NCI-H774 (cell line): ENCODE measurements around the gene LRRC3B.

Experiments used
- DNase-seq: peaks from one replicate; lab custom pipeline; 2025; lab: John Stamatoyannopoulos, UW

The LRRC3B gene

DNA sequence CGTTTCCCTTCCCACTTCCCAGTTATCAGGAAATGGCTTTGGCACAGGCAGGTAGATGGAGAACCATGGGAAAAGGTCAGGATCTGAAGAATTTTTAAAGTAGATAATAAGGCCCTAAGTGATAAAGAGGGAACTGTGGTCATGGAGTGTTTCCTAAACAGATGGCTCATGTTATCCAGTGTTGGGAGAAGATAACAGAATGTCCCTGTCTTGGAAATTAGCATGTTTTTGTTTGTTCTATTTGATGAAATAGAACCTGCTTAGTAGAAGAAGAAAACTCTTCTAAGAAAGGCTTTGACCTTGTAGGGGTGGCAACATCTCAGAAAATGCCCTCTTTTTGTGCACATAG is 8.8 kb downstream of the LRRC3B start:
- no peak for DNase-seq

DNA sequence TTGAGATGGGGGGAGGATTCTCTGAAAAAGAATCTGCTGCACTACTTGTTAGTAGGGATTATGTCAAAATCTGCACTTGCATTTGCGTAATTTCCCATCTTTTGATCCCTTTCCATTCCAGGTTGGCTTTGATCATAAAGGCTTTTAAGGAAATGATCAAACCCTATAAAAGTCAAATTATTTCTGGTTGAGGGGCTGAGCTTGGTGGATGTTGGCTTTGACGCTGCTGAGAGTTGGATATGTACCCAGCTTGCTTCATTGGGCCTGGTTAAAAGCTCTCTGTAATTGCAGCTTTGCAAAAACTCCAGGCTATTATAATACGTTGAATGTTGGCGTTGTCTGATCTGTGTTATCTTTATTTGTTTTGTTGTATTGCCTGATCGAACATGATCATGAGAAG is 12.0 kb downstream of the LRRC3B start:
- DNase-seq = no peak

DNA sequence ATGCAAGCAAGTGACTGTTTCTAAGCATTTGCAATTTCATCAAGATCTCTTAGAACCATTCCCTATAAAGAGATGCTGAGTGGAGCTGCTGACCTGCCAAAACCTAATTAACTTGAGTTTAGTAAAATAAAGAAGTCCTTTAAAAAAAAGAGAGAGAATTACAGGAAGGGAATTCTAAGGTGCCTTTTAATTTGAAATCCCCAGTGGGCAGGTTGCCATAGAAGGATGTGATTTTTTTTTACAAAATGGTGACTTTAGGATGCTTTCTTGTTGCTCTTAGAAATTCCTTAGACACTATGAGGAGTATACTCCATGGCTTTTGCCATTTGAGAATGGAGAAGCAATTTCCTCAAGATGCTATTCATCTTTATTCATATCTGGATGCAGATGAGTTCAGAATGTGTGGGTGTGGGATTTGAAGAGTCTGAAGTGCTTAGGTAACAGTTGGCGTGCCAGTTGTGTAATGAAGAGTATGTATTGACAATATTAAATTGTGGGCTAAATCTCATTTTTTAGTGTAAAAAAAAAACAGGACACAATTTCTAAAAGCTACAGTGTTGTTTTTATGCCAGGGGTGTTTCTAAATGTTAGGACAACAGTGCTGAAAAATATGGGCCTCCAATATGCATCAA is 13.6 kb downstream of the LRRC3B start:
- DNase-seq = no peak

DNA sequence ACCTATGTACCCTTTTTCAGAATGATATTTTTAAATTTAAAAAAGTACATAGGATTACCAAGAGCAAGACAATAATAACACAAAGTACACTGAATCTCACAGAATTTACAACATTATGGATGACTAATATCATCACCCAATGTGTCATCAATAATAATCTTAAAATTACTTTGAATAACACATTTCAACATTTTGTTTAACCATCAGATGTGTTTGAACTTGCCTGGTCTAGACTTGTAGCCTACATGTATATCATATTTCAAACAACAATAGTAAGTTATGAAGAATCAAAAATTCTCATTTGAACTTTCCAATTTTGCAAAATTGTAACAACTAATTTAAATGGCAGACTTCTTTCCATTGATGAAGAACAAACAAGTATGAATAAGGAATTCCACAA is 15.1 kb downstream of the LRRC3B start:
- no peak for DNase-seq

DNA sequence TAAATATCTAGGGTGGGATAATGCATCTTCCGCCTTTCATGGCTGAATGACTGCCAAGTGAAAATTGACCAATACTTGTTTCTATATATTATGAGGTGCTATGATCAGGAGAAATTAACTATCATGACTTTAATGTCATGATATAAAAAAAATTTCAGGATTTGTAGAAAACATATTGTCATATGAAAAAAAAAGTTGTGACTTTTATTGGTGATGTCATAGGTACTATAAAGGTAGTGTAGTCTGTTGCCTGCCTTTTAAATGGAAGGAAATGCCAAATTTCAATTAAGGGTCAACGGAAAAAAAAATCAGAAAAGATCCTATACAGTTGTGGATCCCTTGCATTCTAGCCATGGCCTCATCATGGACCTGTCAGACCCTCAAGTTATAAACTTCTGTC is 15.5 kb downstream of the LRRC3B start:
- DNase-seq = no peak

DNA sequence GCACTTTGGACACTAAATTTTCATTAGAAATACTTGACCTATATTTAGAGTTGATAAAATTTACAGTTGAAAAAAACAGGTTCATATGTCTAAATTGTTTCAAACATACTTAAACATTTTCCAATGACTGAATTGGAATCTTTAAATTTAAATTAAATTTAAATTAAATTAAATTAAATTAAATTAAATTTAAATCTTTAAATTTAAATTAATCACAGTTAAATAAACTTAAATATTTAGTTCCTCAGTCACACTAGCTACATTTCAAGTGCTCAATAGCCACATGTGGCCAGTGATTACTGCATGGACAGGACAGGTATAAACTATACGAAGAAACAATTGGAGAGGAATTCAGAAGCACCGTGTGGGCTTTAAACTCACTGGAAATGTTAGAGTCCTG is 16.8 kb downstream of the LRRC3B start:
- DNase-seq = no peak

DNA sequence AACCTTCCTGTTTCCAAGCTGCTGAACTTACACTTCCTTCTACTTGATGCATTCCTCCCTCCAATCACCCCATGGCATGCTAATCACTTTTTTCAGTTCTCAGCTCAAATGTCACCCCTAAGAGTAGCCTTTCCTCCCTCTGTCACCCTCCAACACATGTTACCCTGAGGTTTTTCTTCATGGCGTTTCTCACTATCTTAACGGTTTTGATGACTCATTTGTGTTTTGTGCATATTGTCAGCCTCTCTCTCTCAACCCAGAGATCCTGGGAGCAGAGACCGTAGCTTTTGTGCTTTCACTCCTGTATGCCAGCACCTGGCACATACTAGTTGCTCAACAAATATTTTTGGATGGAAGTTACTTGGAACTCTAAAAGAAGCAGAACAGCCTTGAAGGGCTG is 24.5 kb downstream of the LRRC3B start:
- no peak for DNase-seq

DNA sequence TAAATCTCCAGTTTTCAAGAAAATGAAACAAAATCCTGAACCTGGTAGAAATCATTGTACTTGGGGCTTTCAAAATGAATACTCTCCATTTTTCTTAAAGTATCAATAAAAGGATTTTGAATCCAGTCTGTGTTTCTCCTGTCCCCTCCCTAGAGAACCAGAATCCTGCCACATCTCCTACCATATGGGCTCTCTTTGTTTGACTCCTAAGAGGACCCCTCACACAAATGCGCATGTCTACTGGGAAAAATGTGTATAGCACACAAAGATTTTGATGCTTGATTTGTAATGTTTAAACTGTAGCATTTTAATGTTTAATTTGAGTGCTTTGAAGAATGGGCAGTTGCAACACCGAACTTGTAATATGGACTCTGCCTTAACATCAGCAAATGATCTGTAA is 25.9 kb downstream of the LRRC3B start:
- DNase-seq = no peak

DNA sequence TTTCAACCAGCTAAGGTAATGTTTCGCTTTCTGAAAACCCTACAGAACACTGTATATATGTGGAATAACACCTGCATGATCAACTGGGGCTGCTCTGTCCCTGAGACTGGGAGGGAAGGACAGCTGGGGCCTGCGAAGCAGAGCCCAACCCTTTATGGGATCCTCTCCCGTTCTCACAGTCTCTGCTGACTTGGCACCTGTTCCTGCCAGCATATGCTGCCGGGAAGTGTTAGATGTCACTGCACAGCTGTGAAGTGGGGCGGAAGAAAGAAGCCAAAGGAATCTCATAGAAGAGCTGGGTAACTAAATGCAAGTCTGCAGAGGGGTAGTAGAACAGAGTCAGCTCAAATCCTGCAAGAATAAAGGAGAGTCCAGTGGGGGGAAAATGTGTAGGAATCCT is 29.6 kb downstream of the LRRC3B start:
- no peak for DNase-seq

DNA sequence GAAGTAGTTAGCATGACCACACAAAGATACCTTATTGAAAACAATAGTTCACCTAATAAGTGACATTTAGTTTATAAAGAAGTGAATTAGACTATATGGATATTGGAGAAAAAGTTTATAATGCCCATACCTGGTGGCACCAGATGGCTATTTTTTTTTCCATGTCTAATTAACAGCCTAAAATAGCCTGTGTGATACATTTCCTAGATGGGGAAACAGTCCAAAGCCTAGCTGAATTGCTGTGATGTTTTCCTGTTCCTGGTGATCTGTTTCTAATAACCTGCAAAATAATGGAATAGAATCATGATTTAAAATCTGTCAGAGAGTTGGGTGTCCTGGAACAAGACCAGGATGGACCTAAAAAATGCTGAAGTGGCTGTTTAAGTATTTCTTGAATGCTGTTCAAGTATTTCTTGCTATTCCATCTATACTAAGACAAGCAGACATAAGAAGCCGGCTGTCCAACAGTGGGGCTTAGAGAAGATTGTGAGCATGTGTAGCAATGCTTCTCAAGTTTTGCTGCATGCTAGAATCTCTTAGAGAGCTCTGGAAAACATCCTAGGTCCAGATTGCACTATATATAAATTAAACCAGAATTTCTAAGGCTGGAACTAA is 31.3 kb downstream of the LRRC3B start:
- no peak for DNase-seq

DNA sequence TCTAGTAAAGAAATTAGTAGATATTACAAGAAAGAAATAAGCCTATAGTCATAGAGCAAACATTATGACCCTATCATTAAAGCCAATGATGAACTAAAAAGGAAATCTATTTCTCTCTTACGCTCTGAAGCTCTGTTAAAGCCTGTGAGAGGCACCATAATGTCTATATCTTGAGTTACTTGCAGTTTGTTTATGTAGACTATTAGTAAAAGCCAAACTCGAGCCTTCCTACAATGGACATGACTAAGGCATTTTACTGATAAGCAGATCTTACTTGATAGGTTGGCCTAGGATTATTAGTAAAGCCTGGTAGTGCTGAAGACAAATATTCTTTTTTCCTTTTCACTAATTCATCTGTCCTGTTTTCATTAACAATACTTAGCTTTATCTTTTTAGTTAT is 32.7 kb downstream of the LRRC3B start:
- no peak for DNase-seq

DNA sequence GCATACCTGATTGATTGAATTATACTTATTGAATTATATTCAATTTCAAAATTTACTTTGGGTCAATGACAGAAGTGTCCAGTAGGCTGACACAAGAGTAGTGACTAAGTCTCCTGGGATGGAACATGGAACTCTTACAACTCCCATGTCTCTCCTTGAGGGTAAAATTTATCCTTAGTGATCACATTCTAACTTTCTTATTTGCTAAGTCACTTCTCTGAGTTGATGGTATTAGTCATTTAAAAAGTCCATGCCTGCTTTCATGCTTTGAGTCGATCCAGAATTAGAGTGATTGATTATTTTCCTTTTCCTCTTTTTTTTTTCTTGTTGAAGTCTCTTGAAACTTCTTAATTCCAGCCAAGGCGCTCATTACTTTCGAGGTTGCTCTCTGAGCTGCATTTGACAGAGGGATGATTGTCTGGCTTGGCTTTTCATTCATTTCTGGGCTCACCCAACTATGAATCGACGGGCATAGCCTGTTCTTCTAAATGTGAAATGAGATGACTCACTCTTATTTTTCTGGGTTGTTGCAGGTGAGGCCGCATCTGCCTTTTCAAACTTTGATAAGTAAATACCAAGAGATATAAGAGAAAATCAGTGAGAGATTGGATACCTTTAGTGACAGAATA is 34.9 kb downstream of the LRRC3B start:
- DNase-seq = no peak

DNA sequence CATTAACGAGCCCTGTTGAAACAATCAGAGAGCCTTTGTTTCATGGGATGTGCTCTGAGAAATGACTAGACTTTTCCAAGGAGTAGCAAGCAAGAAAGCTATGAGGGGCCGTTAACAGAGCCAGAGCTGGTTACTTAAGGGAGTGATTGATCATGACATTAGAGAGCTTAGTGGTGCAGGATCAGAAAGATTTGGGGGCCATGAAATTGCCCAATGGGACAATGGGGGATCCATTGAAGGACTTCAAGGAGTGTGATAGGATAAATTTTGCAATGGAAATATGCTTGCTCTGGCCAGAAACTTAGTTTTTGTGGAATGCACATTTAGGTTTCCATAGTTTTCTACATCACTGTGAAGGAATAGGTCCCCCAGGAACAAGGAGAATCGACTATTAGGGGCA is 45.6 kb downstream of the LRRC3B start:
- DNase-seq = no peak

DNA sequence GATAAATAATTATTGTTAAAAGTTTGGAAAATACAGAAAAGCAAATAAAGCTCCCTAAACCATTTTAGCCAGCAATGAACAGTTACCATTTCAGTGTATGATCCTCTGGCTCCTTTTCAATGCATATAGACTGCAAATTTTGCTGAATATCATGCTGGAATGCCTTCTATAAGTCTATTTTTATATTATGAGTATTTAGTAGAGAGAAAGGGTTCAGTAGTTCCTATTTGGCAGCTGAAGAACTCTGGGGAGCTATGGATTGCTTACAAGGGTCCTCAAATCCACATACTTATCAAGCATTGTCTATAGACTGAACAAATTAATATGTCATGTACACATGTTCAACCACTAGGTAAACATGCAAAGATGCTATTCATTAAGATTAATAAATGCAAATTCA is 46.1 kb downstream of the LRRC3B start:
- no peak for DNase-seq

DNA sequence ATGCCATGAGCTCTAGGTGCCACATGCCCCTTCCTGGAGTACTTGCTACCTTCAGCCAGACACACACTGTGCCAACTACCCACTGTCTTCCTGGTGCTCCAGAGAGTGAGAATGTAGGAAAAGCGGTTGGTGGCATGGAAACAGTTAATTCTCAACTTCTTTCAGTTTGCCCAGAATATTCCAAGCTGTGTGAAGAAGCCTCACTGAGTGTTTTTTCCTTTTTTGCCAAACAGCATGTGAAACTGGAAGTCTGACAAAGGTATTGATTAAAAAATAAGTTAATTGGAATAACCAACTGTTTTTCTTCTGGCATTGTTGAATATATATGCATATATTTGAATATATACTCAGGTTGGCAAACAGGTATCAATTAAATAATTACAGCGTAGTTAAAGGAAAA is 52.8 kb downstream of the LRRC3B start:
- DNase-seq = no peak

DNA sequence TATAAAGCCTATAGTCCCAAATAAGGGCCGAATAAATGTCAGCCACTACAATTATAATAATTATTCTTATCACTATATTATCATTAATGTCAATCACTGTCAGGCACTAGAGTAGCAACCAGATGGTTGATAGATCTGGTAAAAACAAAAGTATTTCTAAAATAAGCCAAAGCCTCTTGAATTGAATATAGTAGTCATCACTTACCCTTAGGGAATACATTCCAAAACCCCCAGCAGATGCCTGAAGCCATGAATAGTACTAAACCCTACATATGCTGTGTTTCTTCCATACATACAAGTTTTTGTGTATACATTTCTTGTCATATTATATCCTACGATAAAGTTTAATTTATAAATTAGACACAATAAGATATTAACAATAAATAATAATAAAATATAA is 59.1 kb downstream of the LRRC3B start:
- no peak for DNase-seq

DNA sequence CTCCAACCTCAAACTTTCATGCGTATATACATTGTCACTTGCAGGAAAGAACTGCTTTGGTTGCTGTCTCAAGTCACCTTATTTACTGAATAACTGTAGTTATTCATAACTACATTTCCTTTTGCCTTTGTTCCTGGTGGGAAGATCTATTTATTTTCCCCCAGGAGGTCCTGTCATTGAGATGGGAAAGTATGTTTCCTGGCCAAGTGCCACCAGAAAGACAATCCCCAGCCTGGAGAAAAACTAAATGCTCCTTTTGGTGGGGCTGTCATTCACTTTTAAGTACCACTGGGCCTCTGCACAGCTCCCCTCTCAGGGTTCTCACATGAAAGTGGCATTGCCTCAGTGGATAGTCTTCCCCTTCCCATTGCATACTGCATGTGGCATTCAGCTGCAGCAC is 59.8 kb downstream of the LRRC3B start:
- DNase-seq = no peak

DNA sequence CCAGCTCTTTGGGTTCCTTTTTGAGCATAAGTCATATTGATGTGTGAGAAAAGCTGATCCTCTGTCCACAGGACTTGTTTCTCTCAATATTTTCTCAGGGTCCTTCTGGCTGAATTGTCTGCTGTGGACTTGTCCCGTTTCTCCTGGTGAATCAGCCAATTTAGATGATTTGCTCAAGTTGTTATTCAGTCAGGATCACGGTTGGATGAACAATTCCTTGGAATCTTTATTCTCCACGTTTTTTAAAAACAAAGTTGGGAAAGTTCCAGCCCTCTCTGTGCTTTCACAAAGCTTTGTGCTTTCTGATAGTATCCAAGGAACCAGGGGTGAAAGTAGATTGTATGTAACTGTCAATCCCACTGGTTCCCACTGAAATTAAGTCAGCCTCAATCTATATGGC is 61.3 kb downstream of the LRRC3B start:
- DNase-seq = no peak

DNA sequence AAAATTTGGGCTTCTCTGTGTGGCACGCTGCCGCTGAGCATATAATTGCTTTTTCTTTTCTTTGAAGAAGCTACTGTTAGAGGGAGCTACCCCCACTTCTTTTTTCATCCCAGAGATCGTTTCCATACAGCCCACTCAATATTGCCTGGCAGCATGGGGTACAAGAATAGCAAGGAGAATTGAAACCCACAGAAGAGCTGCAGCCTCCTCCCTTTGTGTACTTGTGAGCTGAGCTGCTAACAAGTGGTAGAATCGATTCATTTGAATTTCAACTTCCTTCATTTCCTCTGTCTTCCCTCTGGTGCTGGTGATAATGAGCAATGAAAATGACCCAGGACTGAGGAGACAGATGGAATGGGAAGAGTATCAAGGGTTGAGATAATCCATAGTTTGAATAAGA is 64.9 kb downstream of the LRRC3B start:
- DNase-seq = no peak

DNA sequence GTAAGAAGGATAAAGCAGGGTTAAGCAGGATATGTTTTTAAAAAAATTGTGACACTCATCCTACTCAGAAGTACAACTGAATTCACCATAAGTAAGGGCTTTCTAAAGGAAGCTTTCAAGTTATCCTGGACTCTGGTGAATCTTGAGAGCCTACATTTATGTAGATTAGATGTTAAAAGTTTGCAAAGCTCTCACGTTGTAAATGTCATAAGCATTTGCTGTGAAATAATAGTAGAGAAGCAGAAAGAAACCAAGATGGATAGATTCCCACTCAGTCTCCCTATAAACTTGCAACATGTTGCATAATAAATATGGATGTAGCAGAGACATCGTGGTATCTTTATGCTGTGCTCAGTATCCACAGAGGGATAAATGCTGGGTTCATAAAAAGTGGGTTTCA is 77.0 kb downstream of the LRRC3B start:
- DNase-seq = no peak

DNA sequence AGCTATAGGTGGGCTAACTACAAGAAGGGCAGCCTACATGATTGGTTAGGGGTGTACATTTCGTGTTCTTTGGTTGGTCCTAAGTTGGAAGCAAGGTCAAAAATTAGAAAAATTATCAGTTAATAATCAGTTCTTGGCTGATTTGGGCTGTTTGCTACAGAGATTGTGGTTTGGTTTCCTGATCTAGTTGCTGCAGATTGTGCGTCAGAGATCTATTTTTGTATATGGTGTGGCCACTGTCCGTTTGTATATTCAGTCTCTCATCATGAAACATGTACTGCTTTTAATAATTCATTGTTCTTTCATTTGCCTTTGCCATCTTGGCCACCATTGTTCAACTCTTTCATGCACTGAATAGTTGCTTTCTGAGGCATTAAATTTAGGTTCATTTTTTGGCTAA is 80.9 kb downstream of the LRRC3B start:
- no peak for DNase-seq

DNA sequence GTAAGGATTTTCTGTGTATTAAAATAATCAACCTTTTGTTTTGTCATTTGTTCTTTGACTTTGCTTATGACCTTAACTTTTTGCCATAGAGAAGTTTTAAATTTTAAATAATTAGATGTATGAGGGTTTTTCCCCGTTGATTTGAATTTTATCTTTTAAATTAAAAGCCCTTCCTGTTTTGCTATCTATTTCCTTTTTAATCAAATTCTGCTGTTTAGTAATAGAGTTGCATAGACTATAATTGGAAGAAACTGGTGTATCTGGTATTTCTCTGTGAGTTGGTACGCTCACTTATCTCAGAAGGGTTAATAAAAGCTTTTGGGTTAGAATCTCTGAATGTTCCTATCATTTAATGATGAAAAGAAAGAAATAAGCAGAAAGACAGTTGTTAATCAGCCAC is 82.2 kb downstream of the LRRC3B start:
- no peak for DNase-seq

DNA sequence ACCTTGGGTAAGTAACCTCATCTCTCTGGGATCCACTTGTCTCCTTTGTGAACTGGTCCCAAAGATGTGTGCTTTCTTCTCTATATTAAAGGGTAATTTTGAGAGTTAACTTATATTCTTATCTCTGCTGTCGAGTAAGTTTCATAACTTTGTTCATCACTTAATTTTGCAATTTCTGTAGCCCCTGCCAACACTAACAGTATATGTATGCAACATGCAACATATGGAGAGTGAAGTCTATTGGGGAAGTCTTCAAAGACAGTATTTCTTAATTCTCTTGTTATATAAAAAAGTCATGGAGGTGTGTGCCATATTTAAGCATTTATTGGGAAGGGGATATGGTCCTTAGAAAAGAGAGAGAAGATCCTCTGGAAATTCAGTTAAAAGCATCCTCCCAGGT is 85.9 kb downstream of the LRRC3B start:
- DNase-seq = no peak
